ENCODE data around the gene ASCL5.
A peak's percentile ranks its signal among the peaks of the same experiment; 100 is the strongest.

The ASCL5 gene

GRCh38 chr1:201109651-201110050 lies 17.3 kb downstream of the ASCL5 start:
- no peak for DNase-seq

GRCh38 chr1:201108614-201109013 lies 18.4 kb downstream of the ASCL5 start:
- DNase-seq: no peak

- no peak for DNase-seq
Observed at GRCh38 chr1:201105688-201106087, 21.3 kb downstream of the ASCL5 start.

GRCh38 chr1:201104141-201104540 lies 22.8 kb downstream of the ASCL5 start:
- DNase-seq: no peak

GRCh38 chr1:201103666-201104065 lies 23.3 kb downstream of the ASCL5 start:
- no peak for DNase-seq

- DNase-seq: no peak
Observed at GRCh38 chr1:201100169-201100930, 26.6 kb downstream of the ASCL5 start.

- DNase-seq: no peak
Observed at GRCh38 chr1:201098992-201099677, 27.8 kb downstream of the ASCL5 start.

GRCh38 chr1:201096977-201097856 lies 29.8 kb downstream of the ASCL5 start:
- DNase-seq: no peak

GRCh38 chr1:201096041-201096461 lies 30.9 kb downstream of the ASCL5 start:
- no peak for DNase-seq

GRCh38 chr1:201095581-201095980 lies 31.4 kb downstream of the ASCL5 start:
- no peak for DNase-seq

- no peak for DNase-seq
Observed at GRCh38 chr1:201094832-201095231, 32.2 kb downstream of the ASCL5 start.

- DNase-seq: no peak
Observed at GRCh38 chr1:201093962-201094361, 33.0 kb downstream of the ASCL5 start.

- no peak for DNase-seq
Observed at GRCh38 chr1:201093561-201093960, 33.4 kb downstream of the ASCL5 start.

- no peak for DNase-seq
Observed at GRCh38 chr1:201092738-201093137, 34.2 kb downstream of the ASCL5 start.

GRCh38 chr1:201091256-201091655 lies 35.7 kb downstream of the ASCL5 start:
- no peak for DNase-seq

- DNase-seq: no peak
Observed at GRCh38 chr1:201090541-201090940, 36.4 kb downstream of the ASCL5 start.

GRCh38 chr1:201089596-201089995 lies 37.4 kb downstream of the ASCL5 start:
- no peak for DNase-seq

GRCh38 chr1:201088901-201089525 lies 38.0 kb downstream of the ASCL5 start:
- no peak for DNase-seq

GRCh38 chr1:201088395-201088794 lies 38.6 kb downstream of the ASCL5 start:
- DNase-seq: no peak

- peak; percentile 39 for DNase-seq
Observed at GRCh38 chr1:201085902-201086735, 40.9 kb downstream of the ASCL5 start.

GRCh38 chr1:201084295-201084694 lies 42.7 kb downstream of the ASCL5 start:
- DNase-seq: no peak

- no peak for DNase-seq
Observed at GRCh38 chr1:201083741-201084140, 43.2 kb downstream of the ASCL5 start.
